ENCODE results near the gene IFT43. TPM values are rescaled to one million over a fixed set of nuclear protein-coding genes. Genes with fewer than 3 reads are reported as not detected.

IFT43 gene
- total RNA-seq, 1 experiment from 2014 or later, result 18.6 TPM

- H2BK120ac ChIP-seq (ENCODE audit: low read depth, low read length, poor library complexity, severe bottlenecking), result no peak overlapping the region
- H3K79me1 ChIP-seq (ENCODE audit: insufficient read depth, low read depth, low read length, poor library complexity, severe bottlenecking), result no peaks in the 10 kb centered on the region
- H3K9ac ChIP-seq (ENCODE audit: extremely low read depth, insufficient read length, low read length), result no peak overlapping the region
- no peak overlapping the region for H3K14ac ChIP-seq (ENCODE audit: insufficient read depth, low read length)
- no peak overlapping the region for H2BK15ac ChIP-seq (ENCODE audit: low read depth, low read length)
- no peak overlapping the region for H3K27ac Mint-ChIP-seq
- H4K8ac ChIP-seq (replicated peaks; ENCODE audit: insufficient read length, low read depth, low read length), result no peak overlapping the region
- H3T11ph ChIP-seq (ENCODE audit: low read length), result no peak overlapping the region
- H2BK20ac ChIP-seq (ENCODE audit: low read depth, low read length, poor library complexity, severe bottlenecking), result no peak overlapping the region
- H4K20me1 ChIP-seq (ENCODE audit: control insufficient read depth, insufficient read depth, insufficient read length), result no peaks in the 10 kb centered on the region
- H3K4me2 ChIP-seq (ENCODE audit: insufficient read depth, insufficient read length, low read length), result no peak overlapping the region
- H3K27me3 Mint-ChIP-seq (ENCODE audit: low read depth), result peaks cover 2% of the 10 kb centered on the region; the same call in 1 of the 2 replicates
- no peak for DNase-seq
- no peak overlapping the region for H3K18ac ChIP-seq (ENCODE audit: insufficient read length, low read depth, low read length)
- H3K4me1 Mint-ChIP-seq, result peaks cover 8 to 9% of the 10 kb centered on the region in 2 experiments
- no peaks in the 10 kb centered on the region for H3K4me1 ChIP-seq (ENCODE audit: insufficient read depth, low read length)
- no peaks in the 10 kb centered on the region for H3K23me2 ChIP-seq (ENCODE audit: insufficient read length, low read depth, low read length, poor library complexity, severe bottlenecking)
- no peak overlapping the region for H2AK5ac ChIP-seq (ENCODE audit: insufficient read length, low read length)
- no peaks in the 10 kb centered on the region for H3K9me3 ChIP-seq (ENCODE audit: control insufficient read depth, low read depth, low read length)
- no peak overlapping the region for H3K4ac ChIP-seq (ENCODE audit: low read depth, low read length)
- H4K91ac ChIP-seq (ENCODE audit: insufficient read length, low read depth, low read length), result no peak overlapping the region
- peaks cover 0 to 19% (median 14%) of the 10 kb centered on the region in 3 experiments; a peak in 4 of 7 replicates for H3K36me3 Mint-ChIP-seq (ENCODE audit: insufficient read depth in 1 of 3, low read depth in 3 of 3)
- H2AFZ ChIP-seq (ENCODE audit: low read length), result no peak overlapping the region
- no peak overlapping the region for H4K5ac ChIP-seq (ENCODE audit: insufficient read length, low read depth, low read length)
- no CpG with 5 or more reads among the region's 4 CpGs for WGBS (ENCODE audit: extremely low coverage, insufficient read length, low lambda C conversion rate)
- no peak overlapping the region for H2BK5ac ChIP-seq (ENCODE audit: insufficient read length, low read length)
- no peak overlapping the region for H3K4me3 Mint-ChIP-seq
- H2BK12ac ChIP-seq (ENCODE audit: insufficient read length, low read depth, low read length), result no peak overlapping the region
- no peaks in the 10 kb centered on the region for H3K27me3 ChIP-seq (ENCODE audit: insufficient read depth, low read length)
- H3K79me2 ChIP-seq (ENCODE audit: insufficient read depth, low read length), result no peaks in the 10 kb centered on the region
- H3K56ac ChIP-seq (ENCODE audit: insufficient read length, low read depth, low read length), result no peak overlapping the region
- no peak overlapping the region for H3K23ac ChIP-seq (ENCODE audit: insufficient read length, low read depth, low read length)
- no peak overlapping the region for H3K27ac ChIP-seq (ENCODE audit: insufficient read length, low read depth, low read length)
- TF ChIP-seq CTCF (conservative IDR thresholded peaks at IDR 0.05), result no peak
- H3K9me3 Mint-ChIP-seq, result no peaks in the 10 kb centered on the region; a peak in 1 of 5 replicates
These were observed 4.7 kb downstream of the IFT43 start for GRCh38 chr14:75990297-75990696.
